Right lung (tissue), 10 donors: ENCODE data around the gene GON4L. TPM values are rescaled to one million over a fixed set of nuclear protein-coding genes. Genes with fewer than 3 reads are reported as not detected.
"Not testable (repeated sequence)": the region's sequence is repeated elsewhere in the genome, so short reads cannot be mapped to it uniquely, and the experiment has no call there.

Experiments used
- DNase-seq, 2 donors: peaks; one replicate each; pipeline ENCODE4 v3.0.0-alpha.2; 2013
- long read RNA-seq, 8 donors: transcript quantifications; one replicate each; lab custom pipeline, GENCODE V29; 2026
- polyA plus RNA-seq, 5 donors: library from polyadenylated mRNA; unstranded; fragments of 120-200 nt; gene quantifications; one replicate each; pipeline versions ENCODE4 v1.2.1 to v1.2.3, GENCODE V29; 2013; ENCODE audit warnings: inconsistent platforms in 1 of 5, low replicate concordance in 1 of 5; ENCODE audit not compliant: insufficient read length in 5 of 5, insufficient read depth in 1 of 5

The GON4L gene, protein sequence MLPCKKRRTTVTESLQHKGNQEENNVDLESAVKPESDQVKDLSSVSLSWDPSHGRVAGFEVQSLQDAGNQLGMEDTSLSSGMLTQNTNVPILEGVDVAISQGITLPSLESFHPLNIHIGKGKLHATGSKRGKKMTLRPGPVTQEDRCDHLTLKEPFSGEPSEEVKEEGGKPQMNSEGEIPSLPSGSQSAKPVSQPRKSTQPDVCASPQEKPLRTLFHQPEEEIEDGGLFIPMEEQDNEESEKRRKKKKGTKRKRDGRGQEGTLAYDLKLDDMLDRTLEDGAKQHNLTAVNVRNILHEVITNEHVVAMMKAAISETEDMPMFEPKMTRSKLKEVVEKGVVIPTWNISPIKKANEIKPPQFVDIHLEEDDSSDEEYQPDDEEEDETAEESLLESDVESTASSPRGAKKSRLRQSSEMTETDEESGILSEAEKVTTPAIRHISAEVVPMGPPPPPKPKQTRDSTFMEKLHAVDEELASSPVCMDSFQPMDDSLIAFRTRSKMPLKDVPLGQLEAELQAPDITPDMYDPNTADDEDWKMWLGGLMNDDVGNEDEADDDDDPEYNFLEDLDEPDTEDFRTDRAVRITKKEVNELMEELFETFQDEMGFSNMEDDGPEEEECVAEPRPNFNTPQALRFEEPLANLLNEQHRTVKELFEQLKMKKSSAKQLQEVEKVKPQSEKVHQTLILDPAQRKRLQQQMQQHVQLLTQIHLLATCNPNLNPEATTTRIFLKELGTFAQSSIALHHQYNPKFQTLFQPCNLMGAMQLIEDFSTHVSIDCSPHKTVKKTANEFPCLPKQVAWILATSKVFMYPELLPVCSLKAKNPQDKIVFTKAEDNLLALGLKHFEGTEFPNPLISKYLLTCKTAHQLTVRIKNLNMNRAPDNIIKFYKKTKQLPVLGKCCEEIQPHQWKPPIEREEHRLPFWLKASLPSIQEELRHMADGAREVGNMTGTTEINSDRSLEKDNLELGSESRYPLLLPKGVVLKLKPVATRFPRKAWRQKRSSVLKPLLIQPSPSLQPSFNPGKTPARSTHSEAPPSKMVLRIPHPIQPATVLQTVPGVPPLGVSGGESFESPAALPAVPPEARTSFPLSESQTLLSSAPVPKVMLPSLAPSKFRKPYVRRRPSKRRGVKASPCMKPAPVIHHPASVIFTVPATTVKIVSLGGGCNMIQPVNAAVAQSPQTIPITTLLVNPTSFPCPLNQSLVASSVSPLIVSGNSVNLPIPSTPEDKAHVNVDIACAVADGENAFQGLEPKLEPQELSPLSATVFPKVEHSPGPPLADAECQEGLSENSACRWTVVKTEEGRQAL (N-terminal part only)
- polyA plus RNA-seq: 10 to 100 TPM; 47.3 to 64.9 (median 61.8) TPM
- long read RNA-seq, donor 1, partial matches to known transcripts: 0 of 1 reads
- long read RNA-seq, donor 1, other reads (novel, unspliced or antisense): 0 of 1 reads
- long read RNA-seq, donor 2, partial matches to known transcripts: 5 of 5 reads
- long read RNA-seq, donor 2, other reads (novel, unspliced or antisense): 0 of 5 reads
- long read RNA-seq, donor 3, partial matches to known transcripts: 0 of 2 reads
- long read RNA-seq, donor 3, other reads (novel, unspliced or antisense): 0 of 2 reads
- long read RNA-seq, donor 4: 0 reads
- long read RNA-seq, donor 5, partial matches to known transcripts: 10 of 11 reads
- long read RNA-seq, donor 5, other reads (novel, unspliced or antisense): 0 of 11 reads
- long read RNA-seq, donor 6, partial matches to known transcripts: 5 of 5 reads
- long read RNA-seq, donor 6, other reads (novel, unspliced or antisense): 0 of 5 reads
- long read RNA-seq, donor 7, full-length matches to known transcripts: 1 of 1 reads
- long read RNA-seq, donor 7, partial matches to known transcripts: 0 of 1 reads
- long read RNA-seq, donor 7, other reads (novel, unspliced or antisense): 0 of 1 reads
- long read RNA-seq, donor 8: 0 reads

DNA sequence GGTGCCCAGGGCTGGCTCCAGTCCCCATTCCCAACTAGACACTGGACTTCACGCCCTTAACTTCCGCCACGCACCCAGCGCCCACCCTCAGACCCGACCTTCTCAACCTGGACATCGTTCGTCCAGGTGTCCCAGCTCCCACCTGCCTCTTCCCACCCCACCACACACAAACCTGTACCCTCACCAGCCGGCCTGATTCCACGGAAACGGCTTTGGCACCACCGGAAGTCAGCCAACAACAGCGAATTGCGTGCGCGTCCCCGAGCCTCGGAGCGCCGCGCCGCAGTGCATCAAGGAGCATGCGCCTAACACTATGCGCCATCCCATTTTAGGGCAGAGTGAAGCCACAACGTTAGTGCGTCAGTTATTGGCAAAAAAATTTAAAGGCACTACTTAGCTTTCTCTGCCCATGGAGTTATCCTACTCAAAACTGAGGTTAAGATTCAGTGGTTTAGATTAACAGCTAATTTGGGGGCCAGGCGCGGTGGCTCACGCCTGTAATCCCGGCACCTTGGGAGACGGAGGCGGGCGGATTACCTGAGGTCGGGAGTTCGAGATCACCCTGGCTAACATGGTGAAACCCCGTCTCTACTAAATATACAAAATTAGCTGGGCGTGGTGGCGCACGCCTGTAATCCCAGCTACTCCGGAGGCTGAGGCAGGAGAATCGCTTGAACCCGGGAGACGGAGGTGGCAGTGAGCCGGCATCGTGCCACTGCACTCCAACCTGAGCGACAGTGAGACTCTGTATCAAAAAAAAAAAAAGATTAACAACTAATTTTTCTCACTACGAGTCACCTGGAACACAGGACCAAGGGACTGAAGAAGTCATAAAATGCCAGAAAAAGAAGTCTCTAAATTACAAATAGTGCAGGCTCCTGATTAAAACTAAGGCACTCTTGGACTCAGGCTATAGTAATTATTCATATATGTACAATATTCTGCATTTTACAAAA lies at the start of gene GON4L:
GON4L (minus strand) TSS at position 240 of the 956 bp plus-strand sequence. CDS start 3,434 bp downstream, outside the sequence.
- DNase-seq: peak; percentile 90 to 92

GRCh38 chr1:155904261-155904660 lies 47.2 kb upstream of the GON4L start:
- DNase-seq: no peak

- DNase-seq: no peak
These were observed 43.1 kb upstream of the GON4L start for GRCh38 chr1:155900161-155900560.

- DNase-seq: no peak
These were observed 42.7 kb upstream of the GON4L start for GRCh38 chr1:155899683-155900082.

DNA sequence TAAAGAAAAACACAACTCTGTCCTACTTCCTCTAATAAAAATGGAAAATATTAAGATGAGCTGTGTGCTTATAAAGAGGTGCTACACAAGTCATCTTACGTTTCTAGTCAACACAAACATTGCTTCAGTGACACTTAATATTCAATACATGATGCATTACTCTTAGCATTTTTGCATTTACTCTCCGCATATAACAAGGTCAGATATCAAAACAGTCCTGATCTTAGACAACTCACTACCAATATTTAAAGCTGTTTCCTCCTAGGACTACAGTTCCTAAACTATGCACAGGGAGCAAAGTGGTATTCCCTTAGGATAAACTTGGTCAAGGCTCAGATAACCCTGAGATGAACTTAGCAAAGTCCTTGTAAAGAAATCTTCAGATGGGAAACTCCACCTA lies 41.9 kb upstream of the GON4L start:
- no peak for DNase-seq

- DNase-seq: no peak
These were observed 40.7 kb upstream of the GON4L start for GRCh38 chr1:155897746-155898145.

DNA sequence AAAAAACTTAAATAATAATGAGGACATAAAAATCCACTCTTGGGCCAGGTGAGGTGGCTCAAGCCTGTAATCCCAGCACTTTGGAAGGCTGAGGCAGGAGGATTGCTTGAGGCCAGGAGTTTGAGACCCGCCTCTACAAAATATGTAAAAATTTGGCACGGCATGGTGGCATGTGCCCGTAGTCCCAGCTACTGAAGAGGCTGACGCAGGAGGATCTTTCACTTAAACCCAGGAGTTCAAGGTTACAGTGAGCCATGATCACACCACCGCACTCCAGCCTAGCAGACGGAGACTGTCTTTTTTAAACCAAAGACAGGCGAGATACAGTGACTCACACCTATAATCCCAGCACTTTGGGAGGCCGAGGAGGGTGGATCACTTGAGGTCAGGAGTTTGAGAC lies 39.5 kb upstream of the GON4L start:
- not testable (repeated sequence) for DNase-seq

DNA sequence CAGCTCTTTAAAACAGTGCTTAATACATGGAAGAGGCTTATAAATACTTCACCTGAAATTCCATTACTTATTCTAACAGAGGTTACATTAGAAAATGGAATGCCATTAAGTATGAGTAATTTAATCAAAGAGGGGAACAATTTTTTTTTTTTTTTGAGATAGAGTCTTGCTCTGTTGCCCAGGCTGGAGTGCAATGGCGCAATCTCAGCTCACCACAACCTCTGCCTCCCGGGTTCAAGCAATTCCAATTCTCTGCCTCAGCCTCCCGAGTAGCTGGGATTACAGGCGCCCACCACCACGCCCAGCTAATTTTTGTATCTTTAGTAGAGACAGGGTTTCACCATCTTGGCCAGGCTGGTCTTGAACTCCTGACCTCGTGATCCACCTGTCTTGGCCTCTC lies 38.6 kb upstream of the GON4L start:
- not testable (repeated sequence) for DNase-seq

GRCh38 chr1:155893389-155894142 lies 36.6 kb upstream of the GON4L start:
- peak in 1 of 2 donors; percentile 27 for DNase-seq

GRCh38 chr1:155892796-155893195 lies 35.8 kb upstream of the GON4L start:
- peak in 1 of 2 donors; percentile 13 for DNase-seq

GRCh38 chr1:155890251-155890650 lies 33.2 kb upstream of the GON4L start:
- DNase-seq: no peak

GRCh38 chr1:155889566-155889965 lies 32.6 kb upstream of the GON4L start:
- no peak for DNase-seq

- no peak for DNase-seq
These were observed 31.5 kb upstream of the GON4L start for GRCh38 chr1:155888481-155888880.

DNA sequence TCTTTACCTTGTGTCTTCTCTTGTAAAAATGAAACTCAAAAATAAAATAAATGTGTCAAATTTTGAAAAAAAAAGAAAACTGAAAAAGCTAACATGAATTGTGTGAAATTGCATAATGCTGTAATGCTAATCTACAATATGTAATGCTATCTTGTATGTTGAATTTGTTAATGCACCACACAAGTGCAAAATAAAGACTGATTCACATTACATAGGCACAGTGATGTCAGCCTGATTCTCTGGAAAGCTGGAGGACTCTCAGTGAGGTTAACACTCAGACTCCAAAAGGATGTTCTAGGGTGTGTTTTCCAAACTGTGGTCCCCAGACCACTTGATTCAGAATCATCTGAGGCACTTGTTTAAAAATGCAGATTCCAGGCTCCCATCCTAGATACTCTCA lies 28.0 kb upstream of the GON4L start:
- no peak for DNase-seq

DNA sequence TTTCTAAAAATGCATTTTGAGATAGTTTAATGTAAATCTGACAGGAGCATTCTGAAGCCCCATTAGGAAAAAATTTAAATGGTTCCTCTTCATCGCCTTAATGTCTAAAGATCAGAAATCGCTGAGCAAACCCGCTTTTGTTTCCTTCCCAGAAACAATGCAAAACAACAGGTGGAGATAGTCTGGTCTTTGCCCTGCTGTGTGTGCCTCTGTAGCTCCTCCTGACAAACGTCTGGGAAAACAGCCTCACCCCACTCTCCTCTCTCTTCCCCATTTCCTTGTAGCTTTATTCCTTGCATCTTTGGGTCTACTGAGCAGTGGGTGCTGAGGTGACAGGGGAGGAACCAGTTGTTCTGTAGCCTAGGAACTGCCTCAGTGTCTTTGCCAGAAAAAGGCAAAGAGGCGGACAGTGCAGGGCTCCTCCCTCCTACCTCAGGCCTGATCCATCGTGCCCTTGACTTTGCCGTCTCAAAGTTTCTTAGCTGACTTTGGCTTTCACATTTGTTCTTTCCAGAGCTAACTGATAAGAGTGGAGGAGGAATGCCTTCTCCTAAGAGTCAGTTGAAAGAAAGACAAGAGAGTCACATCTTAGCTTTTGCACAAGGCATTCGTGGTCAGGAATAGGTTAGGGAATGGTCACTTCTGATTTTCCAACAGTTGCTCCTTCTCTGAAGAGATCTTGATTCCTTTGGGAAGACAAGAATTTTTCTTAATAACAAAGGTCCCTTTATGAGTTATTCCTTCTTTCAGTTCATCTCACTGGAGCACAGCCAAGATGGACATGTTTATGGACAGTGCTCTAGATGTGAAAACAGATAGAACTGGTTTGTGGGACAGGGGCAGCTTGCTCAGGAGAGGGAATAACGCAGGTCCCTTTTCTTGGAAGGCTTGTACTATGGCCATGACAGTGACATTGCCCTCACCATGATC lies 27.3 kb upstream of the GON4L start:
- DNase-seq: no peak

DNA sequence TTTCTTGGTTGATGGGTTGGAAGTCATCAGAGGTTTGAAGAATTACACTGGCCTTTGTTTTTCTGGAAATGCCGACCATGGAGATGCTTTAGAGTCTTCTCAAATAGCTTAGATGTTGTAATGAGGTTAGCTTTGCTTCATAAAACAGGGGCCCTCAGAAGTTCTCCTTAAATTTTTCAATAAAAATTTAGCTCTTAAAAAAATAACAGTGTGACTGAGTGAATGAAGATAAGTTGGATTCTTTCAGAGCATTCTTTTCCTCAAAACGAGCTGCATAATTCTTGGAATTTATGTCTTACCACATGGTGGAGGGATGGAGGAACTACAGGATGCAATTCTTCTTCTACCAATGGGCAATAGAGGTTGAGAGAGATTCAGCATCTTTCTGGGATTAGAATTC lies 25.8 kb upstream of the GON4L start:
- DNase-seq: no peak

DNA sequence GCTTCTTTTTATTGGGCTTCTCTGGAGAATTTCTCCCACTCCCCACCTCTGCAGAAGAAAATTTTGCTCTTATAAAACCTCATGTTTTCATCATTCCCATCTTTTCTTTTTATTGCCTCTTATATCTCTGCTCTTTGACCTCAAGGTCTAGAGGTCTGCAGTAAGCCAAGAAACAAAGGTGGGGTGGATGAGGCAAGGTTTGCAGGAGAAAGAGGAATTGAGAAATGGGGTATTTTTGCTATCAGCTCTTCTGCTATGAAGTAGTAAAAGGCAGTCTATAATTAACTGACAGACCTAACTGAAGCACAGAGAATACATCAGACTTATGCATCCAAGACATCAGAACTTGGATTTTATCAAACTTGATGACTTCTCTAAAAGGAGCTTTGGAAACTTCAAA lies 25.2 kb upstream of the GON4L start:
- DNase-seq: no peak
